CD4-positive, alpha-beta T cell (primary cell): ENCODE data around the gene NVL. TPM values are rescaled to one million over a fixed set of nuclear protein-coding genes. Genes with fewer than 3 reads are reported as not detected.

Experiments
- ATAC-seq: fragments of 200-7000 bp; cut with Tn5 transposase; one replicate; pipeline ENCODE4 v1.10.0; 2022; ENCODE audit warnings: mild to moderate bottlenecking; ENCODE audit not compliant: poor library complexity
- CTCF ChIA-PET: fragments of 350-600 bp; sonication (Branson Sonifier 250); formaldehyde crosslinking; loops from one replicate; lab custom pipeline; 2021; ENCODE audit warnings: antibody characterized with exemption, inconsistent platforms; lab: Charles Lee
- POLR2A ChIA-PET: fragments of 350-600 bp; sonication (Branson Sonifier 250); formaldehyde crosslinking; loops from one replicate; lab custom pipeline; 2021; ENCODE audit warnings: antibody characterized with exemption, inconsistent platforms; lab: Charles Lee
- DNase-seq, 14 experiments: peaks; one replicate each; pipeline ENCODE4 v3.0.0-alpha.2; 2013 to 2020; ENCODE audit warnings: mixed read lengths in 2 of 14
- H3K27ac ChIP-seq, 2 donors: one replicate each; pipeline versions ENCODE4 v1.5.1 to v1.7.0; 2013; ENCODE audit warnings: low read length in 2 of 2, low read depth in 1 of 2, mild to moderate bottlenecking in 1 of 2
- H3K27me3 ChIP-seq, 2 experiments: 1 replicate in 1 of 2; 2 replicates in 1 of 2; pipeline versions ENCODE4 v1.6.1 to v1.7.0; 2013; ENCODE audit warnings: low read length in 2 of 2, control low read depth in 1 of 2, mild to moderate bottlenecking in 1 of 2, moderate library complexity in 1 of 2; ENCODE audit not compliant: insufficient read depth in 2 of 2, control insufficient read depth in 1 of 2
- H3K36me3 ChIP-seq: one replicate; pipeline ENCODE4 v1.6.1; 2013; ENCODE audit warnings: low read length, control low read depth; ENCODE audit not compliant: insufficient read depth
- H3K4me1 ChIP-seq: one replicate; pipeline ENCODE4 v1.6.1; 2013; ENCODE audit warnings: low read length, control low read depth; ENCODE audit not compliant: insufficient read depth
- H3K4me3 ChIP-seq: one replicate; pipeline ENCODE4 v1.5.1; 2013; ENCODE audit warnings: mild to moderate bottlenecking, low read length, moderate library complexity
- H3K9me3 ChIP-seq, 2 experiments: 1 replicate in 1 of 2; 2 replicates in 1 of 2; pipeline versions ENCODE4 v1.6.1 to v1.7.0; 2013; ENCODE audit warnings: low read length in 2 of 2, mild to moderate bottlenecking in 2 of 2, control low read depth in 1 of 2, moderate library complexity in 1 of 2; ENCODE audit not compliant: control insufficient read depth in 1 of 2, insufficient read depth in 1 of 2
- H3K27ac Mint-ChIP-seq: one replicate; pipeline ENCODE4 v1.8.0; 2020; ENCODE audit warnings: mixed read lengths
- H3K27me3 Mint-ChIP-seq: one replicate; pipeline ENCODE4 v1.8.0; 2021; ENCODE audit warnings: mixed read lengths
- H3K36me3 Mint-ChIP-seq: one replicate; pipeline ENCODE4 v1.8.0; 2021; ENCODE audit warnings: low read depth, mixed read lengths
- H3K4me1 Mint-ChIP-seq: one replicate; pipeline ENCODE4 v1.8.0; 2021; ENCODE audit warnings: low read depth, mixed read lengths
- H3K4me3 Mint-ChIP-seq: one replicate; pipeline ENCODE4 v1.8.0; 2020; ENCODE audit warnings: mild to moderate bottlenecking, mixed read lengths
- H3K9me3 Mint-ChIP-seq: one replicate; pipeline ENCODE4 v1.8.0; 2020; ENCODE audit warnings: mixed read lengths
- intact Hi-C, 2 experiments: fragments of 100-400 bp; cut with DNase I in 1 of 2; cut with micrococcal nuclease in 1 of 2; formaldehyde crosslinking; loops; one replicate each; pipeline versions ENCODE4 v1.15.1 to v1.9.0; 2023 to 2025; cut with DNase I, micrococcal nuclease
- total RNA-seq, 174 experiments: library from RNA in 2 of 174; stranded (reverse) in 2 of 174; gene quantifications; one replicate each; pipeline ENCODE4 v1.2.3 and lab custom pipeline; 2021 to 2026
- TF ChIP-seq, protein P1 (sequence below): fragments of 200-600 bp; IDR thresholded peaks from one replicate; pipeline ENCODE4 v1.8.0; 2022; ENCODE audit warnings: antibody characterized with exemption, mild to moderate bottlenecking

NVL gene
- total RNA-seq, 2 experiments from 2014 or later: 14.9 to 18.5 TPM

DNA sequence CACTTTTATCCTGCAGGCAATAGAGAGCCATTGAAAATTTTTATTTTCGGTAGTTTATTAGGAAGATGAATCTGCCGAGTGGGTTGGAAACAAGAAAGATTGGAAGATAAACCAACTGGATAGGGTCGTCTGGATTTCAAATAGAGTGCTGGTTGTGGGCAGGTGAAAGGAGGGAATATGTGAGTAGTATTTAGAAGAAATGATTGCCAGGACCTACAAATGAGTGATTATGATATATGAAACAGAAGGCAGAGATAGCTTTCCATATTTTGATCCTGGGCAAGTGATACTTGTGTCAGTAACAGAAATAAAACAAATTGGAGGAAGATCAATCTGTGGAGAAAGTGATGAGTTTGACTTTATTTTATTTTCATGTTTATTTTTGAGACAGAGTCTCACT, 29.2 kb upstream of the NVL start:
- Histone ChIP-seq H3K27ac (no peak overlapping the region), H3K9me3 (no peaks in the 10 kb centered on the region), H3K4me3 (no peak overlapping the region), H3K36me3 (peaks cover 5% of the 10 kb centered on the region), H3K27me3 (no peaks in the 10 kb centered on the region), H3K4me1 (peaks cover 46% of the 10 kb centered on the region)
- DNase-seq: no peak
- peak overlapping the region; percentile 90 for H3K4me3 Mint-ChIP-seq
- no peaks in the 10 kb centered on the region for H3K27me3 Mint-ChIP-seq
- intact Hi-C loops: loop anchor here in 1 of 2 experiments (10.0 kb wide), 2 partner anchors 364 to 514 kb away; partner anchors contain the start of gene TP53BP2
- CTCF ChIA-PET: interaction anchor here (1.3 kb wide), 1 partner anchor 21 kb away, joined by 3 read pairs; no protein-coding TSS in a partner anchor
- POLR2A ChIA-PET: no interaction called here
- no peak for ATAC-seq
- H3K4me1 Mint-ChIP-seq: peaks cover 67% of the 10 kb centered on the region
- H3K36me3 Mint-ChIP-seq: peaks cover 38% of the 10 kb centered on the region
- TF ChIP-seq, protein P1, sequence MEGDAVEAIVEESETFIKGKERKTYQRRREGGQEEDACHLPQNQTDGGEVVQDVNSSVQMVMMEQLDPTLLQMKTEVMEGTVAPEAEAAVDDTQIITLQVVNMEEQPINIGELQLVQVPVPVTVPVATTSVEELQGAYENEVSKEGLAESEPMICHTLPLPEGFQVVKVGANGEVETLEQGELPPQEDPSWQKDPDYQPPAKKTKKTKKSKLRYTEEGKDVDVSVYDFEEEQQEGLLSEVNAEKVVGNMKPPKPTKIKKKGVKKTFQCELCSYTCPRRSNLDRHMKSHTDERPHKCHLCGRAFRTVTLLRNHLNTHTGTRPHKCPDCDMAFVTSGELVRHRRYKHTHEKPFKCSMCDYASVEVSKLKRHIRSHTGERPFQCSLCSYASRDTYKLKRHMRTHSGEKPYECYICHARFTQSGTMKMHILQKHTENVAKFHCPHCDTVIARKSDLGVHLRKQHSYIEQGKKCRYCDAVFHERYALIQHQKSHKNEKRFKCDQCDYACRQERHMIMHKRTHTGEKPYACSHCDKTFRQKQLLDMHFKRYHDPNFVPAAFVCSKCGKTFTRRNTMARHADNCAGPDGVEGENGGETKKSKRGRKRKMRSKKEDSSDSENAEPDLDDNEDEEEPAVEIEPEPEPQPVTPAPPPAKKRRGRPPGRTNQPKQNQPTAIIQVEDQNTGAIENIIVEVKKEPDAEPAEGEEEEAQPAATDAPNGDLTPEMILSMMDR: no peak
- H3K27ac Mint-ChIP-seq: peak overlapping the region; percentile 80
- H3K9me3 Mint-ChIP-seq: no peaks in the 10 kb centered on the region

DNA sequence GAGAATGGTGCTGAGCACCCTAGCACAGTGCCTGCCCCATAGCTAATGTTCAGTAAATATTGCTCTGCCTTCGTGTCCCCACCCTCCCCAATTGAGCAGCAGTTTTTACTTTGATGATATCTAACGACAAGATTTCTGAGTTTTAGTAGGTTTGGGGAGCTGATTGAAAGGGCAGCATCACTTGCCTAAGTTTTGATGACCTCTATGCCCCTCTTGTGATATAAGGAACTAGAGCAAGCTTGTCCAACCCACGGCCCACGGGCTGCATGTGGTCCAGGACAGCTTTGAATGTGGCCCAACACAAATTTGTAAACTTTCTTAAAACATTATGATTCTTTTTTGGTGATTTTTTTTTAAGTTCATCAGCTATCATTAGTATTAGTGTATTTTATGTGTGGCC, 28.3 kb upstream of the NVL start:
- Mint-ChIP-seq H3K27me3 (no peaks in the 10 kb centered on the region), H3K4me3 (peak overlapping the region; percentile 90), H3K27ac (peak overlapping the region; percentile 80), H3K9me3 (no peaks in the 10 kb centered on the region), H3K36me3 (peaks cover 29% of the 10 kb centered on the region), H3K4me1 (peaks cover 58% of the 10 kb centered on the region)
- H3K27ac ChIP-seq: no peak overlapping the region
- DNase-seq (no peak), ATAC-seq (no peak)
- H3K27me3 ChIP-seq: no peaks in the 10 kb centered on the region
- H3K4me3 ChIP-seq: peak overlapping the region; percentile 80
- H3K4me1 ChIP-seq: peaks cover 43% of the 10 kb centered on the region
- peaks cover 5% of the 10 kb centered on the region for H3K36me3 ChIP-seq
- intact Hi-C loops: loop anchor here in 1 of 2 experiments (10.0 kb wide), 2 partner anchors 363 to 513 kb away; partner anchors contain the start of gene TP53BP2
- ChIA-PET POLR2A (interaction anchor here (0.8 to 2.0 kb wide), 7 partner anchors 10 to 74 kb away, joined by 3 to 9 read pairs (median 4); partner anchors contain the start of gene NVL), CTCF (interaction anchor here (1.0 to 1.3 kb wide), 2 partner anchors 22 to 25 kb away, joined by 3 read pairs; no protein-coding TSS in a partner anchor)
- TF ChIP-seq, protein P1: no peak
- no peaks in the 10 kb centered on the region for H3K9me3 ChIP-seq

DNA sequence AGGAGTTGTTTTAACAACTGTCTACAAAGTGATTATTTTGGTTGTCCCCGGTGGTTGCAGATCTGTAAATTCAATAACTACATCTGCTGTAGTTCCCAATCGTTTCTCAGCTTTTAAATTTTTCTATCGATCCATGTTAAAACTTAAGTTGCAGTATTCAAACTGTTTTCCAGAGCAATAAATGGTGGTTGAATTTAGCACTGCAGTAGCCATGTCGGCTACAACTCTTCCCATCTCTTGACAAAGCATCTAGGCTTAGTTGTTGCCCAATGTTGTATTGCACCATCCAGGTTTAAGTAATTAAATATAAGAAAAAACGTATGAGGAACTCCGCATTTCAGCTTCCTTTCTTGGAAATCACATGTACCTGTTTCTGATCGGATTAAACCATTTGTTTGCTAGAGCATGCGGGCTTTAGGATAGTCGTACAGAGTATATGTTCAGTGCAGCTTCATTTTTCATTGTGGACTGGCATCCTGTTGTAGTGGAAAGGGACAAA, 27.7 kb upstream of the NVL start:
- Mint-ChIP-seq H3K9me3 (no peaks in the 10 kb centered on the region), H3K4me1 (peaks cover 52% of the 10 kb centered on the region), H3K27ac (peak overlapping the region; percentile 80), H3K27me3 (no peaks in the 10 kb centered on the region), H3K4me3 (peak overlapping the region; percentile 90), H3K36me3 (peaks cover 26% of the 10 kb centered on the region)
- ChIA-PET CTCF (interaction anchor here (1.0 kb wide), 1 partner anchor 24 kb away, joined by 3 read pairs; no protein-coding TSS in a partner anchor), POLR2A (interaction anchor here (0.8 to 2.0 kb wide), 10 partner anchors 10 to 175 kb away, joined by 3 to 9 read pairs (median 5); partner anchors contain the start of genes DEGS1, NVL and WDR26)
- peak in 2 of 14 experiments; percentile 39 to 43 for DNase-seq
- no peak for ATAC-seq
- H3K4me3 ChIP-seq: peak overlapping the region; percentile 80
- TF ChIP-seq, protein P1: no peak
- intact Hi-C loops: loop anchor here (1.0 to 10.0 kb wide), 5 partner anchors 25 to 513 kb away; partner anchors contain the start of gene TP53BP2 (in 1 of the 2)
- peak overlapping the region in 1 of 2 donors; percentile 72 for H3K27ac ChIP-seq
- H3K36me3 ChIP-seq: peaks cover 5% of the 10 kb centered on the region
- H3K27me3 ChIP-seq: no peaks in the 10 kb centered on the region
- no peaks in the 10 kb centered on the region for H3K9me3 ChIP-seq
- H3K4me1 ChIP-seq: peaks cover 40% of the 10 kb centered on the region
